ENCODE measurements around the gene PEX7.
"Not testable (repeated sequence)": the region's sequence is repeated elsewhere in the genome, so short reads cannot be mapped to it uniquely, and the experiment has no call there.

Gene PEX7, protein sequence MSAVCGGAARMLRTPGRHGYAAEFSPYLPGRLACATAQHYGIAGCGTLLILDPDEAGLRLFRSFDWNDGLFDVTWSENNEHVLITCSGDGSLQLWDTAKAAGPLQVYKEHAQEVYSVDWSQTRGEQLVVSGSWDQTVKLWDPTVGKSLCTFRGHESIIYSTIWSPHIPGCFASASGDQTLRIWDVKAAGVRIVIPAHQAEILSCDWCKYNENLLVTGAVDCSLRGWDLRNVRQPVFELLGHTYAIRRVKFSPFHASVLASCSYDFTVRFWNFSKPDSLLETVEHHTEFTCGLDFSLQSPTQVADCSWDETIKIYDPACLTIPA

DNA sequence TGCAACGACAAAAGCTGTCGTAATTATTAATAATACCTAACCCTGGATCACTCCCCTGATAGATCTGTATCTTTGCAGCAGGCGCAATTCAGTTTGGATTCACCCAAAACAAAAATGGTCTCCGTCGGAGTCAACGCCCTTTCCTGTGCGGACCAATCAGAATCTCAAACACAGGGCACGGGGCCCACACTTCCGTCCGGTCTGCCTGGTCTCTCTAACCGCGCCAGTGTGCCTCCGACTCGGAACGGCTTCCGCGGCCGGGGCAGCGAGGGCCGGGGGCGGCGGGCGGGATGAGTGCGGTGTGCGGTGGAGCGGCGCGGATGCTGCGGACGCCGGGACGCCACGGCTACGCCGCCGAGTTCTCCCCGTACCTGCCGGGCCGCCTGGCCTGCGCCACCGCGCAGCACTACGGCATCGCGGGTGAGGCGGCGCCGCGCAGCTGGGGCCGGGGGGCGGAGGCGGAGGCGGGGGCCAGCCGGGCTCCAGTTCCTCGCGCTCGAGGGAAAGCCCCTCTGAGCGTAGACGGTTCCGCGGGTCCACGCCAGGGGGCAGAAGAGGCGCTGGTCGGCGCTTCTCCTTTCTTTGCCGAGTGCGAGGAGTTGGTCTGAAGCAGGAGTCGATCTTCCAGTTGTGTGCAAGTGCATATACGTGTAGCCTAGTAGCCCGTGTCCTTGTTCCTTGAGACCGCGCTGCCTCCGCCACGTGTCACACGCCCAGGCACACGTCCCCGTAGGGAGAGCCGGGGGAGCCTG is at the start of gene PEX7:
Gene PEX7 (plus strand): TSS at position 217 of the 752 bp plus-strand sequence. CDS start 74 bp downstream, at position 291.
- peak; percentile 93 for DNase-seq (ENCODE audit: low spot score)

DNA sequence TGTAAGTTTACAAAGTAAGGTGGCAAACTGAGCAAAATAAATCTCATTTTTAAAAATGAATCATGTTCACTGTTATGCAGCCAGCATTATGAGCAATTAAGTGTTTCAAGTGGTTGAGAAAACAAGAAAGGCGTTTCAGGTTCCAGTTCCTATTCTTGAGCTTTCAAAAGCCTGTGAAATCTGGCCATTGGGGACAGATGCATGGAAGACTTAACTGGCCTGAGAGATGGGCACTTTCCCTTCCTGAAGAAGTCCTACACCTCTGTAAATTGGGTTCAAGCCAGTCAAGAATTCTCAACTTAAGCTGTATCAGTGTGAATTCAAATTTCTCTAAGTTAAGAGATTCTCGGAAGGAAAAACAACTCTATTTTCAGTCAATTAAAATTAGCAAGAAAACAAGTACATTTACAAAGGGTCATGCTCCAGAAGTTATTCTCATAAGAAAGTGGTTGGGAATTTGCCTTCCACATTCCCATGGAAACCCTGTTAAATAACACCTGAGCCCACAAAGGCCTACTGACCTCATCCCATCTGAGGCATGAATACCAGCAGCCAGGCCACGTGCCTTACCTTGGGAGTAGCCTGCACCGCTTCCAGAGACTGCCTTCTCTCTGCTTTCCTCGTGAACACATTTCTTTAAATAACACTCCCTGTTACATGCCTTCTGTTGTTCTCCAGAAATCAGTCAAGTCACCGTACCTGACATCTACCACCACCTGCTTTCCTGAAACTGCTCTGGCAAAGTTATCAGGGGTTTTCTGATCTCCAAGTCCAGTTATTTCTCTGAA is 49.5 kb upstream of the PEX7 start:
- DNase-seq (ENCODE audit: low spot score): peak; percentile 96

DNA sequence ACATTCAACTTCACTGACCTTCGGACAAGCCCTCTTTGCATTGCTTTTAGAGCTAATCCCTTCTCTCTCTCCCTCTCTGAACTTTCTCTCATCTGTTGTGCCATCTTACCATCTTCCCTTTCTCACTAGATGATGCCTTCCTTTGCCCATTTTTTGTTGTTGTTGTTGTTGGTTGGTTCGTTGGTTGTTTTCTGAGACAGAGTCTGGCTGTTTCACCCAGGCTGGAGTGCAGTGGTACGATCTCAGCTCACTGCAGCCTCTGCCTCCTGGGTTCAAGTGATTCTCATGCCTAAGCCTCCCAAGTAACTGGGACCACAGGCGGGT is 49.0 kb upstream of the PEX7 start:
- DNase-seq (ENCODE audit: low spot score): no peak

DNA sequence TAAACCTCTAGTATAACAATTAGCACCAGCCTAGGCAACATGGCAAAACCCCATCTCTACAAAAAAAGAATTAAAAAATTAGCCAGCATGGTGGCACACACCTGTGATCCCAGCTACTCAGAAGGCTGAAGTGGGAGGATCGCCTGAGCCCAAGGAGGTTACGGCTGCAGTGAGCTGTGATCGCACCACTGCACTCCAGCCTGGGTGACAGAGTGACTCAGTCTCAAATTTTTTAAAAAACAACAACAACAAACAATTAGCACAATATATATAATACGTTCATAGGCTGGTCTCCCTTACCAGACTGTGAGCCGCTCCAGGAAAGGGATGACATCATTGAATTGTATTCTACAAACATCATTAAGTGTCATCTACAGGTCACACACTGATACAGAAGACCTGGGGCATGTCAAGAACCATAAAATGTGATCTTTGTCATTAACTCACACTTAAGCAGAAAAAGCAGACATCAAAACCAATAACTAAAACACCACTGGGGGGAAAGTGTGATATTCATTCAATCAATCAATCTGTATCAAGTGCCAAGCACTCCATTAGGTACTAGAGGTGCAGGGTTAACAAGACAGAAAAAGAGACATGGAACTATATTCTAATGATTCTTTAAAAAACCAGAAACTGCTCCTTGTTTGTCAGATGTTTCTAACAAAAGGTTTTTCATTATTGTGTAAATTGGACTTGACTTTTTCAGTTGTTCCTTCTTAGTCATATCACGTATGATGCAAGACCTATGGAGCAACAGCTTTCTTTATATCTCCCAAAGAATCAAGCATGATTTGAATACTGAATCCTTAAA is 48.0 kb upstream of the PEX7 start:
- peak; percentile 84 for DNase-seq (ENCODE audit: low spot score)

DNA sequence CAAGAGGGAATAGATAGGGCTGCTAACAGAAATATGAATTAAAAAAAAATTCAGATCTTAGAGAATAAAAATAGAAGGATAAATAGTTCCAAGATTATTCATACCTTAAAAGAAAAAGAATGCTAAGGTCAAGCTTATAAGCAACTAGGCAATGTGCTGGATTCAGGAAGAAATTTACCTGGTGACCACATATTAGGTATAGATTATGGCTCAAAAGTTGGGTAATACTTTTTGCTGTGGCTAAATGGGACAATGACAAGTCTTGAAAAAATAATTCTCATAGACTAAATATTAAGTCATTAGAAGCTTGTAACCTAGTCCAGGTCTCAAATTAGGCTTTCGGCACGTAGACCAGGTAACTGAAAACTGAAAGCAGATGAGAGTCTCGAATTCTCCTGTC is 47.3 kb upstream of the PEX7 start:
- DNase-seq (ENCODE audit: low spot score): peak; percentile 34

DNA sequence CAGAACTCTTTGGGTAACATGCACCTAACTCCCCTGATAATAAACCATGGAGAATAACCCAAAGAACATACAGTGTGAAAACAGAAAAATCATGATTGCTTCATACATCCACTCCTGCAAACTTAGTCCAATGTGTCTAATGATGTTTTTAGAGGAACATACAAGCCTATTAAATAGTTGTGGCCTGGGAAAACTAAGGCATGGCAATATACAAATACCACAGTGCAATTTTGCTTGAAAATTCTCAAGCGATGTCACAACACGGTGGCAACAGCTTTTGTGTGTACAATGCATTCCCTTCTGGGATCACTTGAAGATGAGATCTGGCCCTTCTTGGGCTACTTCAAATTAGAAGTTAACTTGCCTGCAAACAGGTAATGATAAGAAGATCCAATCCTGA is 46.8 kb upstream of the PEX7 start:
- no peak for DNase-seq (ENCODE audit: low spot score)

DNA sequence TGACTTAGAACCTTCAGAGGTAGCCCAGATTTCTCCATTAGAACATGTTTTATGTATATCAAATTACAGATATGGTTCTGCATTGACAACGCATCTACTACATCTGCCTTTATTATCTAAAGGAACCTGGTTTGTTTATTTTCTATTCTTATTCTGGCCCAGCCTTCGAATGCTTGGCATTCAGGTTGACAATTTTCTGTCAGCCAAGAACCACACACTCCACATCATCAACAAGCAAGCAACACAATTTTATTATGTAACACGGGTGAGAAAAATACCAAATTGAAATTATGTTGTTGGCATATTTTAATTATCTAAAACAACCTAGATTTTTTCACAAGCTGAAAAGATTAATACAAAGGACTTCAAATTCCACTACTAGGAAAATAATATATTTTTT is 44.7 kb upstream of the PEX7 start:
- no peak for DNase-seq (ENCODE audit: low spot score)

DNA sequence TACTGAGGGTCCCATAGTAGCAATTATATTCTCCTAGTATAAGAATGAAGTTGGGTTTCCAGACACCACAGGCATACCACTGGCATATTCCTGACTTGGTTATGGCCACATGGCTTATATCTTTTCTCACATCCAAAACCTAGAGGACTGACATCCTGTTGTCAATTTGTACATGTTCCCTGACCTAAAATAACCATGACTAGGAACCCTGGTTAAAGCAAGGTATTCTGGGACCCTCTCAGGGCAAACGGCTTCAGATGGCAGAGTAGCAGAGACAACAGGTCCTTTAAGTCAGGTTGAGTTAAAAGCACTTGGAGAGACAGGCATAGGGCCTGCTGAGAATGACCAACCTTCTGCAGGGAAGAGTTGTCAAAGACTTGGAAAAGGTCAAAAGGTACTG is 42.7 kb upstream of the PEX7 start:
- DNase-seq (ENCODE audit: low spot score): no peak

DNA sequence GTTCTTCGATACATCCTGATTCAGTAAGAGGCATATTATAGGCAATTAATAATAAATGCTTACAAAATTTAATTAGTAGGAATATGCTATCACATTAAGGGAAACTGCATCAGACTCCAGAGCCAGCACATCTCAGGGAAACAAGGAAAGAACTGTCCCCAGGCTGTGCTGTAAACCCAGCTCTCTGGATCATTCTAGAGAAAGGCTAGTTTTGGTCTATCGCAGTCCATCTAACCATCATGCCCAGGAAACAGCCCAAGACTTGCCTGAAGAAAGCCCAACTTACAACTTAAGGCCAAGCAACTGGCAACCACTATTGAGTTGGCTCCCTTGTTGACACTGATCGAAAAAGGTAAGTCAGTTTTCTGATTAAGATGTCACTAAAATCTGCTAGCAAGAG is 41.4 kb upstream of the PEX7 start:
- no peak for DNase-seq (ENCODE audit: low spot score)

DNA sequence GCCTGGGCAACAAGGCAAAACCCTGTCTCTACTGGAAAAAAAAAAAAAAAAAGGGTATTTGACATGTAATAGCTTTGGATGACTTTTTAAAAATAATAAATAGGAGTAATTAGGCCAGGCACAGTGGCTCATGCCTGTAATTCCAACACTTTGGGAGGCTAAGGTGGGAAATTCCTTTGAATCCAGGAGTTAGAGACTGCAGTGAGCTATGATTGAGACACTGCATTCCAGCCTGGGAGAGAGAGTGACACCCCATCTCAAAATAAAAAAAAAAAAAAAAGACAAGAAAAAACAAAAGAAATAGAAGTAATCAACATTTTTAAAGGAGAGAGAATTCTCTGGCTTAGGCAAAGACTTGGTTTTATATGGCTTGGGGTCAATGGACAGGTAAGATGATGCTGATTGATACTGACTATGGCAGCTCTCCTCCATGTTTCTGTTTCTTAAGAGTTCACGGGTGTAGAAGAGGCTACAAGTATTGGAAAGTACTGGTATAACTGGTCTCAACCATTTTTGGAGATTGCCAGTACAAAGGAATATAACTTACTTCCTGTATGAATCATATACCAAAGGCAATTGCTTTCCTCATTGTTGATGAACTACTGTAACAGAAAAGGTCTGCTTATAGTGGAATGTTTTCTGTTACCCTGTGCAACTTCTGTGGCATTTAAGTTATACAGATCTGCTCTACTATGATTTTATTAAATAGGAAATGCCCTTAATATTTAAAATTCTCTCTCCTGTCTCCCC is 40.2 kb upstream of the PEX7 start:
- DNase-seq (ENCODE audit: low spot score): peak; percentile 80

DNA sequence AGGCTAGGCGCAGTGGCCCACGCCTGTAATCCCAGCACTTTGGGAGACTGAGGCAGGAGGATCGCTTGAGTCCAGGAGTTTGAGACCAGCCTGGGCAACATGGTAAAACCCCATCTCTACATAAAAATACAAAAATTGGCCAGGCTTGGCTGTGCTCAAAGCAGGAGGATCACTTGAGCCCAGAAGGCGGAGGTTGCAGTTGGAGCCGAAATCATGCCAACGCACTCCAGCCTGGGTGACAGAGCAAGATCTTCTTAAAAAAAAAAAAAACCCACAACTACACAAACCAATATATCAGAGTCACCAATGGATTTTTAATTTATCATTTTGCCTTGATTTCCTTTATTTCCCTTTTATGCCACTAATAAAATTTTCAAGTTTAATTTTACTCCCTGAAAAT is 39.4 kb upstream of the PEX7 start:
- DNase-seq (ENCODE audit: low spot score): no peak

DNA sequence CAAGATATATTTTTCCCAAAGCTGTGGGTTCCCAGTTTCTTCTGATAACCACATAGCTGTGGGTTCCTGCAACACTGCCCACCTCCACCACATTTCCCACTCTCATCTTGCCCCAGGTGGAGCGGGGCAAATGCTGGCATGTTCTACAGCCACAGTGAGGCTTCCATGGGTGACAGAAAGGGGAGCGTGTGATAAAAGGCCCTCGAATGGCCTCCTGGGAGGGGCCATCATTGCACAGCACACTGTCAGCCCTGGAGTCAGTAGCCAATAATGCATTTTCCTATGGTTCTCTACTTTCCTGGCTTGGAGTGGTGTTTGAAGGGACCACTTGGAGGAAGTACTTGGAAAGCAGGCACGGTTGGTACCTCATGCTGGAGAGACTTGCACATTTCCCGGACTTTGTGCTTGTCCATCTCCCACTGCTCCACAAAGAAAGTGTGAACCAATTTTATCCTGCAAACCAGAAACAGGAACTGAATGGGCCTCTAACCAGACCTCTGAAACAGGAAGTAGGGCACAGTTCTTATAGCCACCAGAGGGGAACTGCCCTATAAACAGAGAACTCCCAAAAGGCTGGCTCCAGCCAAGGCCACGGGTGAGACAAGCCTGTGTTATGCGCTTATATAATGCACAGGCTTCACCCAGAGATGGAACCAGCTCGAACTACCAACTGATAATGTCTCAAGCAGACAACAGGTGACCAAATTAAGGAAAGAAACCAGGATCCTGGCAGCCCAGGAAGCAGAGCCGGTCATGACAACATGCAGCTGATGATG is 38.7 kb upstream of the PEX7 start:
- DNase-seq (ENCODE audit: low spot score): peak; percentile 41

DNA sequence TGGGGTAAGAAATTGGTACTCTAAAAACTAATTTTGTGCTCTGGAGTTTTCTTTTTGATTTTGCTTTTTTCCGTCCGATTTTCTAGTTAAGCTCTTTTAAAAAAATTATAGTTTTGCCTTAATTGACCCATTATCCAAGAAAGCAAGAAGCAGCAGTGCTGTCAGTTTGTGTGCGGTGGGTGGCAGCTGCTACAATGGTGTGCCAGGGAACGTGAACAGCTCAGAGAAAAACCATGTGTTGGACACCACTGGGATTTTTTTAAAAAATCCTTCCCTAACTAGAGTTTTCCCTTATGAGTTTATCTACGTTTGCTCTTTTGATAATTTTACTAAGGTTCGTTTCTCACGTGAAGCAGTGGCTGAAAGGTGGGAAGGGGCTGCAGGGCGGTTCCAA is 38.1 kb upstream of the PEX7 start:
- no peak for DNase-seq (ENCODE audit: low spot score)

DNA sequence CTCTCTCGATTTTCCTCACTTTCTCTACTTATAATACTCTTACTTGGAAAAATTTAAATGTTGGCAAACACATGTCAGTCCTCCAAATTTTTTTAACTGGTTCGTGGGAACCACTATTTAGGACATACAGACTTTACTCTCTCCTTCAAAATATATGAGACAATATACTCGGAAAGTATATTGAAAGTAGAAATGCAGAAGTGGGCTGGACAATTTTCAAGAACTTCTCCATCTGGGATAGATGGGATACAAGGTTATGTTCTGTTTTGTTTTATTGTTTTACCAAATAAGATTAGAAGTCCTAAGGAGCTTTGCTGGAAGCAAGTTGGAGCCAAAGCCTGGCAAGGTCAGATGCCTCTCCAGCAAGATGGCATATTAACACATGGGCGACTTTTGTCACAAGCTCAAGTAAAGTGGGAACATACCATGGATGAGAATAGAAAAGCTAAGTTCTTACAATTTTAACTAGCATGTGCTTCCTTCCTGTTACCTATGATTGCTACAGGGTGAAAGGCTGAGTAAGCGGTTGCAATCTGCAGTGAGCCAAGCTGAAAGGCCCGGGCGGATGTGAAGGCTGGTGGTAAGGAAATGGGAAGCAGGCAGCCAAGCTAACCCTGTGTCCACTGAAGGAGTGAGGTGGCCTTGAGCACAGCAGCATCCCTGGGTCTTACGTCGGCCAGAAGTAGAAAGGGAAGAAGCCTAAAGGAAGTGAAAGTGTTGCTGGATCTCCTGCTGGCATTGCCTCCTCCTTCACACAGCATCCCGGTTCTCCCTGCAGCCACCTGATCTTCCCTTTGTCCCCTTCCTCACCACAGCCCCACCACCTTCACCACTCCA is 37.3 kb upstream of the PEX7 start:
- DNase-seq (ENCODE audit: low spot score): peak; percentile 50

DNA sequence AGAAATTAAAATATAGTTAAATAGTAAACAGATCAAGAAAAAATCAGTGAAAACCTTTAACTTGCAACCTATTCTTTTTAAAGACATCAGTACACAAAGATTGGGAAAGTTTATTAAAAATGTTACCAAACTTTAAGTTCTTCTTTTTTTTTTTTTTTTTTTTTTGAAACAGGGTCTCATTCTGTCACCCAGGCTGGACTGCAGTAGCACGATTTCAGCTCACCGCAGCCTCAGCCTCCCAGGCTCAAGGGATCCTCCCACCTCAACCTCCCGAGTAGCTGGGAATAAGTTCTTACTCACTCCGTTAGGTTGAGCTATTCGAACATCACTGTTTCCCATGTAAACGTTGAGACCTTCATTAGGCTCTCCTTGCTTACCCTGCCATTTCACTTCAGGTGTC is 35.7 kb upstream of the PEX7 start:
- no peak for DNase-seq (ENCODE audit: low spot score)

DNA sequence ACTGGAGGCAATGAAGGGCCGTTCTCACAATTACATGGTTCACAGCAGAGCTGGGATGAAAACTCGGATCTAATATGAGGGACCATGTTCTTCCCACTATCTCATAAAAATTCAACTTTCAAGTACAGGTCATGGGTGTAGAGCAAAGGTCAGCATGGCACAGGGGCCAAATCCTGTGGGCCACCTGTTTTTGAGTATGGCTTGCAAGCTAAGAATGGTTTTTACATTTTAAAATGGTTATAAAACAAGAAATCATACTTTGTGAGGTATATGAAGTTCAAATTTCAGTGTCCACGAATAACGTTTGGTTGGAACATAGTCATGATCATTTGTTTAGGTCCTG is 34.7 kb upstream of the PEX7 start:
- DNase-seq (ENCODE audit: low spot score): no peak

DNA sequence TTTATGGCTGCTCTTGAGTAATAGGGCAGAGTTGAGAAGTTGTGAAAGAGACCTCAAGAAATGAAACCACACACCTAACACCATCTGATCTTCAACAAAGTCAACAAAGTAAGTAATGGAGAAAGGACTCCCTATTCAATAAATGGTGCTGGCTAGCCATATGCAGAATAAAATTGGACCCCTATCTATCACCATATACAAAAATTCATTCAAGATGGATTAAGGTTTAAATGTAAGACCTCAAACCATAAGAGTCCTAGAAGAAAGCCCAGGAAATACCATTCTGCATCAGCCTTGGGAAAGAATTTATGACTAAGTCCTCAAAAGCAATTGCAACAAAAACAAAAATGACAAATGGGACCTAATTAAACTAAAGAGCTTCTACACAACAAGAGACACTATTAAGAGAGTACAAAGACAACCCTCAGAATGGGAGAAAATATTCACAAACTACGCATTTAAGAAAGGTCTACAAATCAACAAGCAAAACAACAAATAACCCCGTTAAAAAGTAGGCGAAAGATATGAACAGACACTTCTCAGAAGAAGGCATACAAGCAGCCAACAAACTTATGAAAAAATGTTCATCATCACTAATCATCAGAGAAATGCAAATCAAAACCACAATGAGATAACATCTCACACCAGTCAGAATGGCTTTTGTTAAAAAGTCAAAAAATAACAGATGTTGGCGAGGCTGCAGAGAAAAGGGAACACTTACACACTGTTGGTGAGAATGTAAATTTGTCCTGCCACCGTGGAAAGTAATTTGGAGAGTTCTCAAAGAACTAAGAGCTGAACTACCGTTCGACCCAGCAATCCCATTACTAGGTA is 34.1 kb upstream of the PEX7 start:
- peak; percentile 42 for DNase-seq (ENCODE audit: low spot score)

DNA sequence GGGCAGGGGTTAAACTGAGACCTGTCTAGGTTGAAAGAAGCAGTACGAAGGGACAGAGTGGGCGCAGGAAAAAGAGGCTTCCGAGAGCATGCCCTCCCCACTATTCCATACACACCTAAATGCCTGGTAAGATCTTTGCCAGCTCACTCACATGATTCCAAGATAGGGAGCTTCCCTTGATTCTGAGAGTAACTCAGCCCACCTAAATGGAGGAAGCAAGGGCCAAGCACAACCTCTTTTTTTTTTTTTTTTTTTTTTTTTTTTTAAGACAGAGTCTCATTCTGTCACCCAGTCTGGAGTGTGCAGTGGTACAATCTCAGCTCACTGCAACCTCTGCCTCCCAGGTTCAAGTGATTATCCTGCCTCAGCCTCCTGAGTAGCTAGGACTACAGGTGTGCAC is 33.0 kb upstream of the PEX7 start:
- not testable (repeated sequence) for DNase-seq (ENCODE audit: low spot score)

Data from kidney tubule cell (primary cell).